Measurements from ENCODE around the gene LCE2A. TPM values are rescaled to one million over a fixed set of nuclear protein-coding genes. Genes with fewer than 3 reads are reported as not detected.

Gene LCE2A
- polyA plus RNA-seq: 0.12 to 0.16 TPM in 2 of 3 replicates, not detected in the other
- 17.2 TPM for polyA plus RNA-seq (2011; ENCODE audit: low read depth)
- not detected in 2 replicates for polyA plus RNA-seq (2011; cell fraction: cytosol; rRNA removed)
- not detected in 2 replicates for polyA plus RNA-seq (2011; cell fraction: nucleus; rRNA removed)
- 0.53 and 30.3 TPM in 2 replicates for polyA plus RNA-seq (2012; ENCODE audit: low replicate concordance)
- polyA minus RNA-seq: not detected in 3 replicates
- not detected for polyA minus RNA-seq (2011; cell fraction: cytosol; rRNA and poly(A)+ RNA removed)
- not detected in 2 replicates for polyA minus RNA-seq (2011; cell fraction: nucleus; rRNA and poly(A)+ RNA removed)

GRCh38 chr1:152697701-152698600 lies at the start of gene LCE2A:
TSS of gene LCE2A (plus strand) at chr1:152698345. CDS start at chr1:152698902, 557 bp downstream.
- TF ChIP-seq CTCF (optimal IDR thresholded peaks at IDR 0.05 in 1 of 3, IDR thresholded peaks at IDR 0.05 in 1 of 3, conservative IDR thresholded peaks at IDR 0.05 in 1 of 3; ENCODE audit: extremely low read depth in 1 of 3, insufficient read depth in 2 of 3, low read length in 3 of 3): no peak
- TF ChIP-seq EZH2 (IDR thresholded peaks at IDR 0.05; ENCODE audit: low read length): no peak
- H3K27me3 ChIP-seq (ENCODE audit: control insufficient read depth, extremely low read depth, insufficient read depth, low read length): no peaks in the 10 kb centered on the region
- dilution Hi-C loops (cut with MboI; ENCODE audit: extremely low pct_ligation_motif_present, low sequenced_read_pairs): no loop called here
- H3K9me3 ChIP-seq (ENCODE audit: control insufficient read depth, low read depth, low read length): no peaks in the 10 kb centered on the region
- no peak within 1 kb of the TSS for H3K4me2 ChIP-seq (ENCODE audit: control insufficient read depth, extremely low read depth, insufficient read depth, low read depth, low read length)
- no peak within 1 kb of the TSS for H3K4me3 ChIP-seq (ENCODE audit: control insufficient read depth in 2 of 3, extremely low read depth in 1 of 3, insufficient read depth in 2 of 3, low read depth in 1 of 3, low read length in 3 of 3)
- no peaks in the 10 kb centered on the region for H3K79me2 ChIP-seq (ENCODE audit: control insufficient read depth, insufficient read depth, low read length)
- no peaks in the 10 kb centered on the region for H4K20me1 ChIP-seq (ENCODE audit: control insufficient read depth, extremely low read depth, insufficient read depth, low read length)
- no peaks in the 10 kb centered on the region for H3K36me3 ChIP-seq (ENCODE audit: control insufficient read depth in 2 of 2, extremely low read depth in 1 of 2, insufficient read depth in 2 of 2, low read length in 2 of 2)
- H3K27ac ChIP-seq (ENCODE audit: control insufficient read depth, insufficient read depth, low read length): no peak within 1 kb of the TSS
- H3K4me1 ChIP-seq (ENCODE audit: control insufficient read depth, extremely low read depth, insufficient read depth, low read length): no peaks in the 10 kb centered on the region
- H3K9me1 ChIP-seq (ENCODE audit: control insufficient read depth, extremely low read depth, insufficient read depth, low read length): no peaks in the 10 kb centered on the region
- peak within 1 kb of the TSS; percentile 8 for H2AFZ ChIP-seq (ENCODE audit: control insufficient read depth, low read length)
- H3K9ac ChIP-seq (ENCODE audit: control insufficient read depth, extremely low read depth, insufficient read depth, low read length): no peak within 1 kb of the TSS
- no peak for DNase-seq (ENCODE audit: low read depth, low spot score)
- no peak for FAIRE-seq

- Histone ChIP-seq H3K4me2 (ENCODE audit: control insufficient read depth, extremely low read depth, insufficient read depth, low read depth, low read length) (no peak overlapping the region), H4K20me1 (ENCODE audit: control insufficient read depth, extremely low read depth, insufficient read depth, low read length) (no peaks in the 10 kb centered on the region), H3K4me3 (ENCODE audit: control insufficient read depth in 2 of 3, extremely low read depth in 1 of 3, insufficient read depth in 2 of 3, low read depth in 1 of 3, low read length in 3 of 3) (no peak overlapping the region), H3K27ac (ENCODE audit: control insufficient read depth, insufficient read depth, low read length) (no peak overlapping the region), H2AFZ (ENCODE audit: control insufficient read depth, low read length) (no peak overlapping the region), H3K9me3 (ENCODE audit: control insufficient read depth, low read depth, low read length) (no peaks in the 10 kb centered on the region), H3K9ac (ENCODE audit: control insufficient read depth, extremely low read depth, insufficient read depth, low read length) (no peak overlapping the region), H3K36me3 (ENCODE audit: control insufficient read depth in 2 of 2, extremely low read depth in 1 of 2, insufficient read depth in 2 of 2, low read length in 2 of 2) (no peaks in the 10 kb centered on the region), H3K9me1 (ENCODE audit: control insufficient read depth, extremely low read depth, insufficient read depth, low read length) (no peaks in the 10 kb centered on the region), H3K4me1 (ENCODE audit: control insufficient read depth, extremely low read depth, insufficient read depth, low read length) (peaks cover 6% of the 10 kb centered on the region), H3K79me2 (ENCODE audit: control insufficient read depth, insufficient read depth, low read length) (no peaks in the 10 kb centered on the region), H3K27me3 (ENCODE audit: control insufficient read depth, extremely low read depth, insufficient read depth, low read length) (no peaks in the 10 kb centered on the region)
- DNase-seq (ENCODE audit: low read depth, low spot score) (peak; percentile 19), FAIRE-seq (peak; percentile 55)
- no peak for TF ChIP-seq EZH2 (IDR thresholded peaks at IDR 0.05; ENCODE audit: low read length)
- TF ChIP-seq CTCF (optimal IDR thresholded peaks at IDR 0.05 in 1 of 3, IDR thresholded peaks at IDR 0.05 in 1 of 3, conservative IDR thresholded peaks at IDR 0.05 in 1 of 3; ENCODE audit: extremely low read depth in 1 of 3, insufficient read depth in 2 of 3, low read length in 3 of 3): peak; percentile 67 to 86 (median 80)
- dilution Hi-C loops (cut with MboI; ENCODE audit: extremely low pct_ligation_motif_present, low sequenced_read_pairs): no loop called here
Measured at GRCh38 chr1:152654110-152654509, 44.0 kb upstream of the LCE2A start.
